ENCODE results near the gene ARHGAP32.
"Not testable (repeated sequence)": the region's sequence is repeated elsewhere in the genome, so short reads cannot be mapped to it uniquely, and the experiment has no call there.

ARHGAP32 gene

GRCh38 chr11:128928400-128928799 is 263.7 kb downstream of the ARHGAP32 start:
- DNase-seq = no peak

GRCh38 chr11:128927683-128928336 is 264.3 kb downstream of the ARHGAP32 start:
- no peak for DNase-seq

- no peak for DNase-seq
Observed at GRCh38 chr11:128927108-128927461, 265.0 kb downstream of the ARHGAP32 start.

- DNase-seq = peak in 1 of 2 experiments; percentile 61
Observed at GRCh38 chr11:128926437-128927107, 265.6 kb downstream of the ARHGAP32 start.

DNA sequence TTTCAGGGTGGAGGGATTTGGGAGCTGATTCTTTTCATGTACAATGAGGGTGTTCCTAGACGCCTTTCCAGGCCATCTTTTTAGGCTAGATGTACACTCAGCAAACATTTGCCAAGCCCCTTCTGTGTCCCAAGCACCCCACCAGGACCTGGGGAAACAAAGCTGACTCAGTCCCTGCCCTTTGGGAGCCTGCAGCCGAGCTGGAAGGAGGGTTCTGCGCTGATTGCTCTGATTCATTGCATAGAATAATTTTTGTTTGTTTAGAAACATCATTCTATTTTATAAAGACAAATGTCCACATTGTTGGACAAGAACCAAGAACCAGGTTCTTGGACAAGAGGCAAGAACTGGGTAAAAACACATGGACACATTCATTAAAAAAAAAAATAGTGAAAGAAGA is 266.1 kb downstream of the ARHGAP32 start:
- no peak for DNase-seq

- no peak for DNase-seq
Observed at GRCh38 chr11:128925250-128925600, 266.9 kb downstream of the ARHGAP32 start.

DNA sequence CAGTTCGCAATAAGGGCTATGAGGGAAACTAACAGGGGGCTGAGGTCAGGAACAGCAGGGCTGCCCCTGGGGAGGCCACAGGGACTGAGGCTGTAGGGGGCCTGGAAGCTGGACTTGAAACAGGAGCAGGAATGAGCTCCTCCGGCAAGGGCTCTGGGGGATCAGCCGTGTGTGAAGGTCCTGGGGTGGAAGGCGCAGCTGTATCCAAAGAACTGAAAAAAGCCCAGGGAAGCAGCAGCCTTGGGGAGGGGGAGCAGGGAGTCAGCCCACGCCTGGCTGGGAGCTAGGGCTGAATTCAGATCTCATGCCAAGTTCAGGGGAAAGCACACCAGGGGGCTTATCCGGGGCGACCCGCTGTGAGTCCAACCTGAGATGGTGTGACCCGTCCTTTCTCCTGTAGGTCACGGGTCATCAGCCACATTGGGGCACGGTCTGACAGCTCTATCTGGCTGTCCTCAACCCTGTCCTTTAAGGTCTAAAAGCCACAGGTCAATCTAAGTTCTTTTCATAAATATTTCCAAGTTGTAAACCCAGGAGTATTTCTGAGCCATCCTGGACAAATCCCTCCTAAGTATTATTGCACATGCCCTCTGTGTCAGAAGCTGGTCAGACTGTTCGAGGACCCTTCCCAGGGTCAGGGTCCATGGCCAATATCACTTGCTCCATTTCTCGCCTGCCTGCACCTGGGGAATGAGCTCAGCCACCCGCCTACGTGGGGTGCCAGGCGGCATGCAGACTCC is 267.4 kb downstream of the ARHGAP32 start:
- DNase-seq = no peak

- DNase-seq = no peak
Observed at GRCh38 chr11:128924104-128924503, 268.0 kb downstream of the ARHGAP32 start.

GRCh38 chr11:128921793-128922192 is 270.3 kb downstream of the ARHGAP32 start:
- no peak for DNase-seq

GRCh38 chr11:128920666-128921065 is 271.5 kb downstream of the ARHGAP32 start:
- no peak for DNase-seq

GRCh38 chr11:128919635-128920034 is 272.5 kb downstream of the ARHGAP32 start:
- not testable (repeated sequence) for DNase-seq

GRCh38 chr11:128919216-128919615 is 272.9 kb downstream of the ARHGAP32 start:
- no peak for DNase-seq

GRCh38 chr11:128917144-128917724 is 274.9 kb downstream of the ARHGAP32 start:
- no peak for DNase-seq

DNA sequence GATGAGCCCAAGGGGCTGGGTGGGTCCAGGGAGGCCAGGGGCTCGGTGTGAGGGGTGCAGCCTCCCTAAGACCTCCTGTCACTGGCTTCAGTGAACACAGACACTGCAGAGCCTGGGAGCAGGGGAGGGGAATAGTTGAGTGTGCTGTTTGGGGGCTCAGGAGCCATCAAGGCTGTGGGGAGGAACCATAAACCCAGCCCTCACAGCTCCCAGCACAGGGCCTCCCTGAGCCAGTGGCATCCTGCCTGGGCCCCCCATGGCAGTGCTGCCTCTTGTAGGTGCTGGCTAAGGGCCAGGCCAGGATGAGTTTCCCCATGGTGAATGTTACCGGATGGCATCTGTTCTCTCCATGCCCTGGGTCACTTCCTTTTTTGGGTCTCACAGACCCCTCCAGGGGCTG is 275.4 kb downstream of the ARHGAP32 start:
- no peak for DNase-seq

DNA sequence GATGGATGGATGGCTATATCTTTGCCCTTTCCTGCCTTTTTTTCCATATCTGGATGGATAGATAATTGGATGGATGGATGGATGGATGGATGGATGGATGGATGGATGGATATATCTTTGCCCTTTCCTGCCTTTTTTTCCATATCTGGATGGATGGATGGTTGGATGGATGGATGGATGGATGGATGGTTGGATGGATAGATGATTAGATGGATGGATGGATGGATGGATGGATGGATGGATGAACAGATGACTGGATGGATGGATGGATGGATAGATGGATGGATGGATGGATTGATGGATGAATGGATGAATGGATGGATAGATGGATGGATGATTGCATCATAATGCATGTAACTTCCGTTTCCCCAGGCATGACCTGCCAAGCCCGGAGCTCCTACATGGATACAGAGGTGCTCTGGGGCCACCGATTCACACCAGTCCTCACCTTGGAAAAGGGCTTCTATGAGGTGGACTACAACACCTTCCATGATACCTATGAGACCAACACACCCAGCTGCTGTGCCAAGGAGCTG is 276.0 kb downstream of the ARHGAP32 start:
- DNase-seq = no peak

- no peak for DNase-seq
Observed at GRCh38 chr11:128915149-128915521, 277.0 kb downstream of the ARHGAP32 start.
